Measurements from ENCODE around the gene SERPINH1.

Gene SERPINH1

GRCh38 chr11:75557666-75558494 is 4.2 kb upstream of the SERPINH1 start:
- no peak for FAIRE-seq

DNA sequence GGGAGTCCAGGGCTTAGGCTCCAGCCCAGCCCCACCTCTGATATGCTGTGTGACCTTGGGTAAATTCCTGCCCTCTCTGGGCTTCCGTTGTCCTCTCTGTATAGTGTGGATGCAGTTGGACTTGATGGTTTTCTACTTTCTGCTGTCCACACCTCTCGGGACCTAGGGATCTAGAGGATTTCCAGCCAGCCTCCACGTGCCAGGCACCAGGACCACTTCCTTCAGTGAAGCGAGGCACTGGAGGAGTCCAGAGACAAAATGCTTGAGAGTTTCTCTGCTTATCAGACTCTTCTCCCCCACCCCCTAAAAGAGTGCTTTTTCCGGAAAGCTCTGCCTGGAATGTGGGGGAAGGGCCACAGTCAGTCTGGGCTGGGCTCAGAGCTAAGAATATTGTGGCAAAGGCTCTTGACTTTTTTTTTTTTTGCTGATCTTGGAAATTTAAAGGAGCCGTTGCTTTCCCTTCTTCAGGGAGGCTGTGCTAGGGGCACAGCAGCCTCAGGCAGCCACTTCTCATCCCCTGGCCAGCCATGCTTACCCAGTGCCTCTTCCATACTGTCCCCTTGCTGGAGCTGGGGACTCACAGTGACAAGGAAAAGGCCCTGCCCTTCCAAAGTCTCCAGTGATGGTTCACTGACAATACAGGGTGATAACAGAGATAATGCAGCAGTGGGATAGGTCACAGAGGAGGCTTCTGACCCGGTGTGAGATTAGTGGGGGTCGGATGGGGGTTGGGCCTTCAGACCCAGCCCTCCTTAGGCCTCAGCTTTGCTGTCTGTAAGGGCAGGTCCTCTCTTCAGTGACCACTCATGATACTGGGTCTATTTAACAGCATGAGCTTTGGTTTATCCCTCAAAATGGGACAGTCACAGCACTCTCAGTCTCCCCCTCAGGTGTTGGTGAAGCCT is 2.9 kb upstream of the SERPINH1 start:
- FAIRE-seq = no peak

DNA sequence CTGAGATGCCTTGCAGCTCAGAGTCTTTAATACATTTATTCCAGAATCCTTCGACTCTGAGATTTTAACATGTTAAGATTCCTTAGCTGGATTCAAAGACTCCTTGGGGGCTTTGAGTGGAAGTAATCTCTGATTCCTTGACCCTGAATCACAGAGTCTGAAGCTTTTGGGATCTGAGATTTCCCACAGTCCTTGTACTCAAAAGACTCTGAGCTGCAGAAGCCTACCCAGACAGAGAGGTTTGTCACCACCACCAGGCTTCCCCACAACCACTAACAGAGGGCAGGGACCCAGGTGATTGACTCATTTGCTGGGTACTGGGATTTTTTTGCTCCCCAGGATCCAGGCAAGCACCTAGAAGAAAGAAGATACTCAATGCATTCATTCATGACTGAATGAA is 1.4 kb upstream of the SERPINH1 start:
- no peak for FAIRE-seq

DNA sequence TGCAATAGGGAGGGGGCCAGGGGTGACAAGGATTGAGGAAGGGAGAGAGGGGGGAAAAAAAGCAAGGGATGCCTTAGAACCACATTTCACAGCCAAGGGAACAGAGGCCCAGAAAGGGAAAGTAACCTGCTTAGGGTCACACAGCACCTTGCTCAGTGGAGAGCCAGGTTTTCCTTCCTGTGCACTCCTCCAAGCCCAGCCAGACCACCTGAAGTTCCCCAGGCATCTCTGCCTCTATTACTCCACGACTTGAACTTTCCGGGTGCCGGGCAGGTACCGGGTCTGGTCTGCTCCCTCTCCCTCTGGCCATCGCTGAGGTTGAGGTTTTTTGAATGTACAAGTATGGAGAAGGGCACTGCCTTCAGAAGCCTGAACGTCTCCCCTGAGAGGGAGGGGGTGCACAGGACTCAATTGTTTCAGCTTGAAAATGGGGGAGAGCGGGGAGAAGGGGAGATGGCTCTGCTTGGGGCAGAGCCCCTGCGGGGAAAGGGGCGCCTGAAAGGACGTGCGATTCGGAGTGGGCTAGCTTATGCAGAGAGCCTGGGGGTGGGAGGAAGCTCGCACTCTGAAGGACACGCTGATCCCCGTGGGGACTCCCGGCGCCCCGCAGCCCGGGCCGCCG is 516 bp upstream of the SERPINH1 start:
- FAIRE-seq = no peak

- no peak for FAIRE-seq
Measured at GRCh38 chr11:75562836-75563484, 907 bp downstream of the SERPINH1 start.

- no peak for FAIRE-seq
Measured at GRCh38 chr11:75563501-75563977, 1.5 kb downstream of the SERPINH1 start.

DNA sequence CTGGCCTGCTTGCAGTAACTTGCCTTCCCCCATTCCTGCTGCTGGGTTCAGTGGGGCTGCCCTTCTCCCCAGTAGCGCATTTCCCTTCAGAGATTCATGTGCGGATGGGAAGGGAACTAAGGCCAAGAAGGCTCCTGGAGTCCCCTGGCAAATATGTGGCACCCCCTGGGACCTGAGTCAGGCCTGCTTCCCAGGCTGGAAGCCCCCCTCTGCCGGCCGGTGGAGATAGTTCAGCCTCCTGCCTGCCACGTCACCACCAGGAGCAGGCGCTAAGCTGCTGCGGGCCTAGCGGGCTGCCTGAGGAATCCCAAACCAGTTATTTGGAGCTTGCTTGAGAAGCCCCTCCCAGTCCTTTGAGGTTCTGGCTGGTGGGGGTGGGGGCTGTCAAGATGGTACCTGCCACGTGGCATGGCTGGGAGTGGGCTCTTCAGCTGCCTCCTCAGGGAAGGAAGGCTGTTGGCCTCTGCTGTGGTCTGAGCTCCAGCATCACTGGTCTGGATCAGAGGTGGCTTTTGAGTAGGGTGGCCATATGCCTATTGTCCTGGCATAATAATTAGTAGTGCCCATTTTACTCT is 2.0 kb downstream of the SERPINH1 start:
- no peak for FAIRE-seq

DNA sequence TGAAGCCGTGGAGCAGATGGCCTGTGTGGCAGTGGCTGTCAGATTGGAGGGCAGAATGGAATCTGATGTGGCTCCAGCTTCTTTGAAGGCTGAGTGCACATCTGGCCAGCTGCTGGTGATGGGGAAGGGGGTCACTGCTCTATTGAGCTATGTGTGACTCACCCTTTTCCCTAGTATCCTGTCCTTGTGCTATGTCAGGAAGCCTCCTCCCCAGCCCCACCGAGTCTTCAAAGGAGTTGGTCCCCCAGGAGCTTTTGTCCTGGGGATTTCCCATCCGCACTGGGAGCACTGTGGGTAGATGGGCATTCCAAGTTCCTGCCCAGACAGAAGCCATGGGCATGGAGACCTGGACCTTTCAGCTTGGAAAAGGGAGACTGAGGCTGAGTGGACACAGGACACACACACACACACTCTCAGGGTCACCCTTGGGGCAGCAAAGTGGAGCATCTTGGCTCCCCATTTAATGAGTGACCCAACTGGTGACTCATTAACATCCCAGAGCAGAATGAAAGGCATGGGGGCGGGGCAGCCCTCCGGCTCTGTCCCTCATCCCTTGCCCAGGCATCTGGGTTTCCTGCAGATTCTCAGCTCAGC is 3.3 kb downstream of the SERPINH1 start:
- no peak for FAIRE-seq

DNA sequence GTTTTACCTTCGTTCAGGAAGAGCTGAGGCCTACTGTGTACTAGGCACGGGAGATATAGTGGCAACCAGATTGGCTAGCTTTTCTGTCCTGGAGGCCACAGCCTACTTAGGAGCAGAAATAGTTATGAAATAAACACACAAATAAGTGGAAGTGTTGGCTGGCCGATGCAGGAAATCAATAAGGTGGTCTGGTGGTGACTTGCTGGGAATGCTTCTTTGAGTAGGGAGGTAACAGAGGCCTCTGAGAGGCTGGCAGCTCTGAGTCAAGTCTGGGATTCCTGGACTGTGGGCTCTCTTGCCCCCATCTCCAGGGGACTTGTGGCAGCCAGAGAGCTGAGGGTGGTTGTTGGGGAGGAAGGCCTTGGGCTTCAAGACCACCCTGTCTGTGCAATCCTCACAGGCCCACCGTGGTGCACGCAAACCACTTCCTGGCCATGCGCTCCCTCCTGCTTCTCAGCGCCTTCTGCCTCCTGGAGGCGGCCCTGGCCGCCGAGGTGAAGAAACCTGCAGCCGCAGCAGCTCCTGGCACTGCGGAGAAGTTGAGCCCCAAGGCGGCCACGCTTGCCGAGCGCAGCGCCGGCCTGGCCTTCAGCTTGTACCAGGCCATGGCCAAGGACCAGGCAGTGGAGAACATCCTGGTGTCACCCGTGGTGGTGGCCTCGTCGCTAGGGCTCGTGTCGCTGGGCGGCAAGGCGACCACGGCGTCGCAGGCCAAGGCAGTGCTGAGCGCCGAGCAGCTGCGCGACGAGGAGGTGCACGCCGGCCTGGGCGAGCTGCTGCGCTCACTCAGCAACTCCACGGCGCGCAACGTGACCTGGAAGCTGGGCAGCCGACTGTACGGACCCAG is 4.1 kb downstream of the SERPINH1 start:
- no peak for FAIRE-seq

GRCh38 chr11:75566763-75567279 is 4.8 kb downstream of the SERPINH1 start:
- FAIRE-seq = no peak

DNA sequence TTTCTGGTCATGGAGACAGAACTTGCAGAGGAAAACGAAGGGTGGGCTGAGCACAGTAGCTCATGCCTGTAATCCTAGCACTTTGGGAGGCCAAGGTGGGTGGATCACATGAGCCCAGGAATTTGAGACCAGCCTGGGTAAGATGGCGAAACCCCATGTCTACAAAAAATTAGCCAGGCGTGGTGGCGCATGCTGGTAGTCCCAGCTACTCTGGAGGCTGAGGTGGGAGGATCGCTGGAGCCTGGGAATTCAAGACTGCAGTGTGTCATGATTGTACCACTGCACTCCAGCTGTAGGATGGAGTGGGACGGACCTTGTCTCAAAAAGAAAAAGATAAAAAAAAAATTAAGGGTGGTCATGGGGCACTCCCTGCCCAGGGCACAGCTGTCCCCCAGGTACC is 5.9 kb downstream of the SERPINH1 start:
- FAIRE-seq = no peak

DNA sequence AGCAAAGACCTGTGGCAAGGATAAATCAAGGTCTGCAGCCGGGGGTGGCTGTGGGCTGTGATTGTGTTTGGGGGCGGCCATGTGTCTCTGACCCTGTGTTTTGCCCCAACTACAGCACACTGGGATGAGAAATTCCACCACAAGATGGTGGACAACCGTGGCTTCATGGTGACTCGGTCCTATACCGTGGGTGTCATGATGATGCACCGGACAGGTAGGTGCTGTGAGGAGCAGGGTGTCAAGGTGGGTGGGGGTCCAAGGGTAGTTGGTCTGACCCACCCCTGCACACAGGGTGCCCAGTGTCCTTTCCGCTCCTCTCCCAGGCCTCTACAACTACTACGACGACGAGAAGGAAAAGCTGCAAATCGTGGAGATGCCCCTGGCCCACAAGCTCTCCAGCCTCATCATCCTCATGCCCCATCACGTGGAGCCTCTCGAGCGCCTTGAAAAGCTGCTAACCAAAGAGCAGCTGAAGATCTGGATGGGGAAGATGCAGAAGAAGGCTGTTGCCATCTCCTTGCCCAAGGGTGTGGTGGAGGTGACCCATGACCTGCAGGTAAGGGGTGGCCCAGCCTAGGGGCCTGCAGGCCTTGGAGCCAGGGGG is 6.7 kb downstream of the SERPINH1 start:
- no peak for FAIRE-seq

GRCh38 chr11:75570559-75571139 is 8.6 kb downstream of the SERPINH1 start:
- FAIRE-seq = no peak

DNA sequence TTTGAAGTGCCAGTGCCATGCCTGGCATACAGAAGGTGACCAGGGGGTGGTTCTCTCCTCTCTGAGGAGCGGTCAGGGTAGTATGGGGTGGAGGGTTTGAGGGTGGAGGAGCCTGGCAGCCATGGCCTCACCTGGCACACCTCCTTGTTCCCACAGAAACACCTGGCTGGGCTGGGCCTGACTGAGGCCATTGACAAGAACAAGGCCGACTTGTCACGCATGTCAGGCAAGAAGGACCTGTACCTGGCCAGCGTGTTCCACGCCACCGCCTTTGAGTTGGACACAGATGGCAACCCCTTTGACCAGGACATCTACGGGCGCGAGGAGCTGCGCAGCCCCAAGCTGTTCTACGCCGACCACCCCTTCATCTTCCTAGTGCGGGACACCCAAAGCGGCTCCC is 9.6 kb downstream of the SERPINH1 start:
- FAIRE-seq = no peak

DNA sequence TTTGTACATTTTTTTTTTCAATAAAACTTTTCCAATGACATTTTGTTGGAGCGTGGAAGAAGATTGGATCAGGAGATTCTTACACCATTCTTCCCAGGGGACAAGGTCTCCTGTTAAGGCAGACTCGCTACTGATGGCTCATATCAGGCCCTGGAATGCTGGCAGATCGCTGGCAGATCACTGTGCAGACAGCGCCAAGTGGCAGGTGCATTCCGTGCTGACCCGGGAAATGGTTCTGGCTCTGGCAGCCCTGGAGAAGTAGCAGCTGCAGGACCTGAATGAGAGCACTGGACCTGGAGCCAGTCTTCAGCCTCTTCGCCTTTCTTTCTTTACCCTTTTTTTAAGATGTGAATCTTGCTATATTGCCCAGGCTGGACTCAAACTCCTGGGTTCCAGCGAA is 10.7 kb downstream of the SERPINH1 start:
- no peak for FAIRE-seq

DNA sequence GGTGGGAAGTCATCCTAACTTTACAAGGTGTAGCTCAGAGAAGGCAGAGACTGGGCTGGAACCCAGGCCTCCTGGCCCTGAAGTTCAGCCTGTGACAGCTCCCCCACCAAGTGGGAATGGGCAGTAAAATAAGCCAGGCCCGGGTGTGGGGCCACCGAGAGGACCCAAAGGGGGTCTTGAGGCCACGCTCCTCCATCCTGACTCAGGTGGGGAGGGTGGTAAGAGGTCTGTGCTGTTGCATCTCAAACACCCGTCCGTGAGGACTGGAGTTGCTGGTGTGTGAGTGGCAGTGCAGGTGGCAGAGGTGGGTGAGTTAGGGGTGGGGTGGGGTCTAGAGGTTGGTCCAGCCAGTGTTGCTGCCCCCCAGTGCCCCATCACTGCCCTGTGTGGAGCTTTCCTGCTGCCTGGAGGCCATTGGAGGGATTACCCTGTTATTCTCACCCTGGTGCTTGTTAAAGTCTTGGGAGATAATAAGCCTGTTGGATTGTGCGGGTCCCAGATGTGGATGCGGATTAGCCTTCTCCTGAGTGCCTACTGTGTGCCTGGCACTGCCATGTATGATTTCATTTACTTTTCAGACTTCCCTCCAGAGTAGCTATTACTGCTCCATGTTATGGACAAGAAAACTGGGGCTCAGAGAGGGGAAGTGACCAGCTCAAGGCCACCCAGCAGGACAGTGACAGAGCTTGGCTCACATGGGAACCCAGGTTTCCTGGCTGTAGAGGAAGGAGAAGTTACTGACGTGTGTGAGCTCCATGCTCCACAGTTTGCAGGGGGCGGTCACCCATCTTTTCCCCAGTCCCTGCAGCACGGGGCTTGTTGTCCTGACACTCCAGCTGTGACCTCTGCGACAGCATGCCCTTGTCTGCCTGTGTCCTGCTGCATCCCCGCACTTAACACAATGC is 12.9 kb downstream of the SERPINH1 start:
- no peak for FAIRE-seq

- no peak for FAIRE-seq
Measured at GRCh38 chr11:75576017-75576416, 14.0 kb downstream of the SERPINH1 start.

- FAIRE-seq = no peak
Measured at GRCh38 chr11:75576499-75576918, 14.5 kb downstream of the SERPINH1 start.

- FAIRE-seq = no peak
Measured at GRCh38 chr11:75577207-75577606, 15.2 kb downstream of the SERPINH1 start.
